GM12801 (cell line): Measurements from ENCODE around the gene UGGT2.

ENCODE experiments used
- CTCF ChIP-seq: IDR thresholded peaks from one replicate; pipeline ENCODE4 v1.5.1; 2011; ENCODE audit warnings: control low read depth; ENCODE audit not compliant: insufficient read length; ENCODE audit errors: extremely low read depth

Gene UGGT2

GRCh38 chr13:96053003-96053703 is at the start of gene UGGT2:
Gene UGGT2, minus strand, starts transcription at chr13:96053401. Its CDS starts 89 bp downstream, at chr13:96053312.
- TF ChIP-seq CTCF = no peak

- TF ChIP-seq CTCF = no peak
Measured at GRCh38 chr13:96100457-96101220, 47.4 kb upstream of the UGGT2 start.

- TF ChIP-seq CTCF = no peak
Measured at GRCh38 chr13:96093296-96094006, 40.2 kb upstream of the UGGT2 start.

GRCh38 chr13:96091164-96092117 is 38.2 kb upstream of the UGGT2 start:
- no peak for TF ChIP-seq CTCF

- no peak for TF ChIP-seq CTCF
Measured at GRCh38 chr13:96090240-96091101, 37.3 kb upstream of the UGGT2 start.

- TF ChIP-seq CTCF = no peak
Measured at GRCh38 chr13:96089749-96090239, 36.6 kb upstream of the UGGT2 start, which contains the start of gene HS6ST3. Gene HS6ST3, plus strand, starts transcription at chr13:96090107.
